C4-2B (cell line): ENCODE data around the gene RNF39.
A peak's percentile ranks its signal among the peaks of the same experiment; 100 is the strongest.

Experiments
- CTCF ChIP-seq: fragments of 450-650 bp; conservative IDR thresholded peaks from 2 replicates; pipeline ENCODE4 v1.5.1; 2017; ENCODE audit warnings: mild to moderate bottlenecking
- ZFX ChIP-seq: fragments of 450-650 bp; IDR thresholded peaks from 2 replicates; pipeline ENCODE4 v1.6.1; 2017

- TF ChIP-seq CTCF (peak; percentile 60), ZFX (no peak)
Observed at GRCh38 chr6:30075790-30076732, 492 bp upstream of the RNF39 start.
